CD4-positive, alpha-beta T cell treated with Interleukin-6 at 100 ng/mL for 8 hours (primary cell): Measurements from ENCODE around the gene P3H4.
"Not testable (repeated sequence)": the region's sequence is repeated elsewhere in the genome, so short reads cannot be mapped to it uniquely, and the experiment has no call there.

Experiments
- DNase-seq: peaks from one replicate; pipeline ENCODE4 v3.0.0-alpha.2; 2020; ENCODE audit warnings: mixed read lengths, low spot score

The P3H4 gene, protein sequence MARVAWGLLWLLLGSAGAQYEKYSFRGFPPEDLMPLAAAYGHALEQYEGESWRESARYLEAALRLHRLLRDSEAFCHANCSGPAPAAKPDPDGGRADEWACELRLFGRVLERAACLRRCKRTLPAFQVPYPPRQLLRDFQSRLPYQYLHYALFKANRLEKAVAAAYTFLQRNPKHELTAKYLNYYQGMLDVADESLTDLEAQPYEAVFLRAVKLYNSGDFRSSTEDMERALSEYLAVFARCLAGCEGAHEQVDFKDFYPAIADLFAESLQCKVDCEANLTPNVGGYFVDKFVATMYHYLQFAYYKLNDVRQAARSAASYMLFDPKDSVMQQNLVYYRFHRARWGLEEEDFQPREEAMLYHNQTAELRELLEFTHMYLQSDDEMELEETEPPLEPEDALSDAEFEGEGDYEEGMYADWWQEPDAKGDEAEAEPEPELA

DNA sequence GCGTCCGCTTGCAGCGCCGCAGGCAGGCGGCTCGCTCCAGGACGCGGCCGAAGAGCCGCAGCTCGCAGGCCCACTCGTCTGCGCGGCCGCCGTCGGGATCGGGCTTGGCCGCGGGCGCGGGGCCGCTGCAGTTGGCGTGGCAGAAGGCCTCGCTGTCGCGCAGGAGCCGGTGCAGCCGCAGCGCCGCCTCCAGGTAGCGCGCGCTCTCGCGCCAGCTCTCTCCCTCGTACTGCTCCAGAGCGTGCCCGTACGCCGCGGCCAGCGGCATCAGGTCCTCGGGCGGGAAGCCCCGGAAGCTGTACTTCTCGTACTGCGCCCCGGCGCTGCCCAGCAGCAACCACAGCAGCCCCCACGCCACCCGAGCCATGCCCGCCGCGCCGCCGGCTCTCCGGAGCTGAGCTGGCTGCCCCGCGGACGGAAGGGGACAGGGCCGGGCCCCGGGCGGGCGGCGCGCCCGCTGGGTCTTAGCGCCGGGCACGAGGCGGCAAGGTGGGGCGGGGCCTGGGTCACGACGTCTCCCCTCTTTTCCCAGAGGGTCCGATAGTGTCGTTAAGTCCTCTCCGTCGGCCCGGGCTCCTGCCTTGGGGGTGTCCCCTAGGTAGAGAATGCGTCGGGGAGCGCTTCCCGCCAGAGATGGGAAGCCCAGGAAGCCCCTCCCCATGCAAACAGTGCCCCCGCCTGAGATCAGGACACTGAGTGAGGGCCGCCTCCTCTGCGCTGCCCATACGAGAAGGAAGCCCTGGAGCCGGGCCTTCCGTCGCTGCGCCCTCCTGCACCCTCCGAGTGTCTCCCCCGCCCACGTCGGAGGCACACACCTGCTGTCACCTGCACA is at the start of gene P3H4:
Gene P3H4 (minus strand): TSS at position 401 of the 832 bp plus-strand sequence. CDS start 34 bp downstream, at position 367.
- DNase-seq, result peak; percentile 70

DNA sequence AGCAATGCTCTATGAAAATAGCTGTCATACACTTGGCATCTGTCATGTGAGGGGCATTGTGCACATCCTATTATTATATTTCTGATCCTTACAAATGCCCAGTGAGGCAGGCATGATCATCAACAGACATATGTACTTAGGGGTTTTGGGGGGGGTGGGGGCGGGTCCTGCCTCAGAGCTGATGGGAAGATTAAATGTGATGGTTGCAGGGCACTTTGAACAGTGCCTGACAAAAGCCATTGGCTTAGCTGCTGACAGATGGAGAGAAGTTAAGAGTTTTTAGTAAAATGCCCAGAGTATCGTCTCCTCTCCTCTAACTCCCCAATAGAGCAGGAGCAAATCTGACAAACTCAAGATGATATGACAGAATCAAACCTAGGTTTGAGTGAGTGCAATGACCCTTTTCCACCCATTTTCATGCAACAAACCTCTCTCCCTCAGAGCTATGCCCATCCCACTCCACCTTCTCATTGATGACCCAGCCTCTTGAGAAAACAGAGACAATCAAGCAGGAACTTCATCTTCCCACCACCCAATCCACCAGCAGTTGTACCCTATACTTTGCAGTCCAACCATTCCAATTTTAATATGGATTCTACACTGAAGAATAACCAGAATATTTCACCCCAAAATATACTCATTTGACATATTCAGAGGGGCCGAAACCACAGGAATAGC is 48.6 kb upstream of the P3H4 start:
- no peak for DNase-seq

DNA sequence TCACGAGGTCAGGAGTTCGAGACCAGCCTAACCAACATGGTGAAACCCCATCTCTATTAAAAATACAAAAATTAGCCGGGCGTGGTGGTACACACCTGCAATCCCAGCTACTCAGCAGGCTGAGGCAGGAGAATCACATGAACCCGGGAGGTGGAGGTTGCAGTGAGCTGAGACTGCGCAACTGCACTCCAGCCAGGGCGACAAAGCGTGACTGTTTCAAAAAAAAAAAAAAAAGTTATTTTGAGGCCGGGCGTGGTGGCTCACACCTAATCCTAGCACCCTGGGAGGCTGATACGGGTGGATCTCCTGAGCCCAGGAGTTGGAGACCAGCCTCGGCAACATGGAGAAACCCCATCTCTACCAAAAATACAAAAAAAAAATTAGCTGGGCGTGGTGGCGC is 39.6 kb upstream of the P3H4 start:
- DNase-seq, result not testable (repeated sequence)

DNA sequence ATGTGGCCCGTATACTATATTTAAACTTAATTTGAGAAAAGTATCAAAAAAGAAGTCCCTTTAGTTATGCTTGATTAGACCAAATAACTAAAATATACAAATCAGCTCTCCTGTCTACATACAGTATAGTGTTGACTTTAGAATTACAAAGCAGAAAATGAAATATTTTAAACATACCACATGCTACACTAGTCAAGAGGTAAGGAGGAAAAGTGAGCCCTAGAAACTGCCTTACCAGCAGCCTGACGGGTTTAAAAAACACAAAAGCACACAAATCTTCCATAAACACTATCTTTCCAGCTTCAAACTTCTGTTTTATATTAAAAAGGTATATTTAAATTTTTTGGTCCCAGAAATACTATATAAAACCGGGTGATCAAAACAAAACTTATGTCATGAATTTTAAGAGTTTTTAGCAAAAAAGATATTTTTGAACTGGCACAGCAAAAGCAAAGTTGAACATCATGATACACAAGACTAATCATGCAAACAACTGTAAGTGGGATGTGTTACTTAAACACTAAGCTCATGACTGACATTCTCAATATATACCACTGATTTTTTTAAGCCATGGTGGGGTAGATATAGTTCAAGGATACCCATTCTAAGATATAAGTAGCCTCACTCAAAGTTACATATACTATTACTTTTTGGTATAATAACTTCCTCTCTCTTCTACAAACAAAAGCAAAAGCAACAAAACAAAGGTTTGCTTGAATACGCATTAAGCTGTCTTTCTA is 37.7 kb upstream of the P3H4 start:
- no peak for DNase-seq

DNA sequence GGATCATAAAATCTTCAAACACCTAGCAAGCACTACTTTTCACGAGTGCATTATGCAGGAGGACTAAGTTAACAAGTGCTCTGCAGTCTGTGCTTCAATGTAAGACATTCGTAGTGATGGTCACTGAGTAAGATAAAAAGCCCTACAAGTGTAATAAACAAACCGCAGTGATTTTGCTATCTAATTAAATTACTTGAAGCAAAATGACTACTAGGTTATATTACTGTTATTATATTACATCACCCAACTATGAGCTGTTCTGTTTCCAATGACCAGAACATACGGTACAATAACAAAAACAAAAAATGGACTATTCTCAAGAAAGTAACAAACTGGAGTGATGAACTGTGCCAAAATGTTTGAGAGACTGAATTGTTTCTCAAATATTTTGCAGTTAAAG is 37.0 kb upstream of the P3H4 start:
- no peak for DNase-seq

DNA sequence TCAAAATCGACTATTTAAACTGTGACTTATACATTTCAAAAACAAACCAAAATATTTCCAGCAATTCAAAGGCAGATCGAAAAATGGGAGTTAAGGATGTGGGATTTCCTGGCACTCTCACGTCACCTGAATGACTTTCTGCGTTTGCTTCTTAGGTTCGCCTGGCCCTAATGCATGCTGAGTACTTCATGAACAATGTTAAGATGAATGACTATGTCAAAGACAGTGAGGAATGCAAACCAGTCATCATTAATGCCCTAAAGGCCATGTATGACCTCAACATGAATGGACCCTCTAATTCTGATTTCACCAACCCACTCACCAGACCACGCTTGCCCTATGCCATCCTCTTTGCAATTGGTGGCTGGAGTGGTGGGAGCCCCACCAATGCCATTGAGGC is 33.2 kb upstream of the P3H4 start:
- DNase-seq, result no peak

DNA sequence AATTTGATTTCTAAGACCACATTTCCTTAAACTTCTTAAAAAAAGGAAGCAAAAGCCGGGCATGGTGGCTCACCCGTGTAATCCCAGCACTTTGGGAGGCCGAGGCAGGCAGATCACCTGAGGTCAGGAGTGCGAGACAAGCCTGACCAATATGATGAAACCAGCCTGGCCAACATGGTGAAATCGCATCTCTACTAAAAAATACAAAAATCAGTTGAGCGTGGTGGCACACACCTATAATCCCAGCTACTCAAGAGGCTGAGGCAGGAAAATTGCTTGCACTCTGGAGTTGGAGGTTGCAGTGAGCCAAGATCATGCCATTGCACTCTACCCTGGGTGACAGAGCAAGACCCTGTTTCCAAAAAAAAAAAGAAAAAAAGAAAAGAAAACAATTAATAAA is 29.0 kb upstream of the P3H4 start:
- not testable (repeated sequence) for DNase-seq

DNA sequence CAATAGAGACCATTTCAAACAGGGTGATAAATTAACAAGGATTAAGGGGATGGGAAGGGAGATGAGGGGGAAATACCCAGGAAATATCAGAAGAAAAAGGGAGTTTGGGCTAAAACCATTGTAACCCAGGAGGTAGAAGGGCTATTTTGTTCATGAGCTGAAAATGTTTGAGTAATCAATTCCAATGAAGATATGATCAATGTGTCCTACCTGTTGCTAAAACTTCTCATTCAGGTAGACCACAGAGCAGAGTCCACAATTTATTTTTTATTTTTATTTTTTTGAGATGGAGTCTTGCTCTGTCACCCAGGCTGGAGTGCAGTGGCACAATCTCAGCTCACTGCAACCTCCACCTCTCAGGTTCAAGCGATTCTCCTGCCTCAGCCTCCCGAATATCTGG is 27.7 kb upstream of the P3H4 start:
- DNase-seq, result not testable (repeated sequence)

DNA sequence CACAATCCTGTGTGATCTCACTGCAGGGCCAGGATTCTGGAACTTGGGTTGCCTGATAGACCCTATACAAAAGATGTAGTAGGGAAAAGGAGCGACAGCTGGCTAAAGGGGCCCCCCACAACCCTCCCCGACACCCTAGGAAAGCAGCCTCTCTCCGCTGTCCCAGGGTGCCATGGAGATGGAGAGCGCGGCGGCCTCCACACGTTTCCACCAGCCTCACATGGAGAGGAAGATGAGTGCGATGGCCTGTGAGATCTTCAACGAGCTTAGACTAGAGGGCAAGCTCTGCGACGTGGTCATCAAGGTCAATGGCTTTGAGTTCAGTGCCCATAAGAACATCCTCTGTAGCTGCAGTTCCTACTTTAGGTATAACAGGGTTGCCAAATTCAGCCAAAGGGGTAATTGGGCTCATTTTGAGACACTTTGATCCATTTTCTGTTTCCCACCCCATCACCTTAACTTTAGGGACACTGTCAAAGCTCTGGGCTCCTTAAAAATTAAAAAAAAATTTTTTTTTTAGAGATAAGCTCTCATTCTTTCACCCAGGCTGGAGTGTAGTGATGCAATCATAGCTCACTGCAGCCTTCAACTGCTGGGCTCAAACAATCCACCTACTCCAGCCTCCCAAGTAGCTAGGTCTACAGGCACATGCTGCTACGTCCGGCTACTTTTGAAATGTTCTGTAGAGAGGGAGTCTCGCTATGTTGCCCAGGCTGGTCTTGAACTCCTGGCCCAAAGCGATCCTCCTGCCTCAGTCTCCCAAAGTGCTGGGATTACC is 26.2 kb upstream of the P3H4 start, which contains the start of gene KLHL10:
Gene KLHL10 (plus strand): TSS at position 65 of the 778 bp plus-strand sequence. CDS start 108 bp downstream, at position 173.
- DNase-seq, result no peak

DNA sequence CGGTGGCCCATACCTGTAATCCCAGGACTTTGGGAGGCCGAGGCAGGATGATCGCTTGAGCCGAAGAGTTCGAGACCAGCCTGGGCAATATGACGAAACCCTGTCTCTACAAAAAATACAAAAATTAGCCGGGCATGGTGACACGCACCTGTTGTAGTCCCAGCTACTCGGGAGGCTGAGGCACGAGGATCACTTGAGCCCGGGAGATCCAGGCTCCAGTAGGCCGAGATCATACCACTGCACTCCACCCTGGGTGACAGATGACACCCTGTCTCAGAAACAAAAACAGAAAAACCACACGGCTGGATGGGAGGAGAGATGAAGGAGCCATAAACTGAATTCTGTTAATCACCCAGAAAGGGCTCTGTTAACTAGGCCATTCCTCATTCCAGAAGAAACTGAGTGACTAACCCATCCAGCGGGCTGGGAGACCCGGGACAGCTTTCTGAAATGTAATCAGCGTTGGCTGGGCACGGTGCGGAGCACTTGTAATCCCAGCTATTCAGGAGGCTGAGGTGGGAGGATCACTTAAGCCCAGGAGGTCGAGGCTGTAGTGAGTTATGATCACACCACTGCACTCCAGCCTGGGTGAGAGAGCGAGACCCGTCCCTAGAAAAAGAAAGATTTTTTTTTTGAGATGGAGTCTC is 24.9 kb upstream of the P3H4 start:
- no peak for DNase-seq

DNA sequence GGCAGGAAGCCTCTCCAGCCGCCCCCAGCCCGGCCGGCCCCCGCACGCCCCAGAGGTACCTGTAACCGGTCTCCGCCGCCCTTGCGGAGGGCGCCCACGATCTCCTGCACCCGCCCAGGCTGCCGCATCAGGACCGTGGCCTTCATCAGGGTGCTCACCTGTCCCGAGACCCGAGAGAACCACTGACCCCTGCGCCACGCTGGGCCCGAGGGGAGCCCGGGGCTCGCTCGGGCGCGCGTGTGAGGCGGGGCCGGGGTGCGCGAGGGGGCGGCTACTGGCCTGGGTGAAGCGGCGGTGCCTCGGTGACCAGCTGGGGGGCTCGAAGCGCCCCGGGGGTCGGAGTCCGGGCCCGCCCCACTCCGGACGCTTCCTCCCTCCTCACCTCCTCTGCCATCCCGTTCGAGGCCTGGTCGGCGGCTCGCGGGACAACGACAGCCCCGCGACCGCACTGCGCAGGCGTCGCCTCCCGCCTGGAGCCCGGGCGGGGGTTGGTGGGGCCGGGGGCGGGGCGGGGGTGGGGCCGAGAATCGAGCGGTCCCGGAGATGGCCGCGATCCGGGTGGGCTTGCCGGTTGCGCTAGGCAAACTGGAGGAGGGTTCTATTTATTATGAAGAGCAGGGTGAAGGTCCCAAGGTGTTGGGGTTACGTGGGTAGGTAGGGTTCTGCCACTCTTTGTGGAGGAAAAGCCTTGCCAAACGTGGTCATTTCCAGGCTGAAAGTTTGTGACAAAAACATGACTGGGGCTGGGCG is 24.2 kb upstream of the P3H4 start, which contains the start of gene NT5C3B:
Gene NT5C3B (minus strand): TSS at position 433 of the 750 bp plus-strand sequence. CDS start 39 bp downstream, at position 394.
- DNase-seq, result peak; percentile 60

DNA sequence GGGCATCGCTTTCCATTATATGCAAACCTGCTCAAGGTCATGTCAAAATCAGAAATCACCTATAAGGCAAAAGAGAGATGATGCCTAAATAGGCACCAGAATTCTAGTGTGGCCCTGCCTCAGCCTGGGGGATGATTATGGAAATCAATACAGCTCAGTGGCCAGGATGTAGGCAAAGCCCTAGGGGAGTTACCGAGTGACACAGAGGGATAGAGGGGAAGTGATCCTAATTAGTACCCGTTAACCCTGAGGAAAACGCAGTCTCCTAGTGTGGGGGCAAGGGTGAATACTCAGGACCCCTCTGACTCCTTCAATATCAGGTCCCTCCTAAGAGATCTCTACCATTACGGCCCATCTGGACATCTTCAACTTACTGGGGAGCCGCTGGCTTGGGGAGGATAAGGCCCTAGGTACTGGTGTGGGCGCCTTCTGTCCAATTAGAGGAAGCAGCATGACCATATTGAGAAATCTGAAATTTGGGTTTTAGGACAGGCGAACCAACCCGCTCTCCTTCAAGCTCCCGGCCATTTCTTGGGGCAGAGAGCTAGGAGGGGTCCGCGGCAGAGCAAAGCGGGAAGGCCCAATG is 23.6 kb upstream of the P3H4 start:
- DNase-seq, result no peak

DNA sequence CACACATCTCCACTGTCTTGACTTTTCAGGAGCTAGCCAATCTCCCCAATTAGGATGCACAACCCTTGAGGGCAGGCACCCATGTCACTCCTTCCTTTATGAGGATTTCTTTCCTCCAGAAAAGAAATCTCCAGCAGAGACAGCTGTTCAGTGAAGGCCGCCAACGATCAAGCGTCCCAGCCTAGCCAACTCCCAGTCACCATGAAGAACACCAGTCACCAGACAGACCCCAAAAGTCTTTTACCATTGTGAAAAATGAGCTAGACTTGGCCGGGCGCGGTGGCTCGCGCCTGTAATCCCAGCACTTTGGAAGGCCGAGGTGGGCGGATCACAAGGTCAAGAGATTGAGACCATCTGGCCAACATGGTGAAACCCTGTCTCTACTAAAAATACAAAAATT is 18.2 kb upstream of the P3H4 start:
- not testable (repeated sequence) for DNase-seq

DNA sequence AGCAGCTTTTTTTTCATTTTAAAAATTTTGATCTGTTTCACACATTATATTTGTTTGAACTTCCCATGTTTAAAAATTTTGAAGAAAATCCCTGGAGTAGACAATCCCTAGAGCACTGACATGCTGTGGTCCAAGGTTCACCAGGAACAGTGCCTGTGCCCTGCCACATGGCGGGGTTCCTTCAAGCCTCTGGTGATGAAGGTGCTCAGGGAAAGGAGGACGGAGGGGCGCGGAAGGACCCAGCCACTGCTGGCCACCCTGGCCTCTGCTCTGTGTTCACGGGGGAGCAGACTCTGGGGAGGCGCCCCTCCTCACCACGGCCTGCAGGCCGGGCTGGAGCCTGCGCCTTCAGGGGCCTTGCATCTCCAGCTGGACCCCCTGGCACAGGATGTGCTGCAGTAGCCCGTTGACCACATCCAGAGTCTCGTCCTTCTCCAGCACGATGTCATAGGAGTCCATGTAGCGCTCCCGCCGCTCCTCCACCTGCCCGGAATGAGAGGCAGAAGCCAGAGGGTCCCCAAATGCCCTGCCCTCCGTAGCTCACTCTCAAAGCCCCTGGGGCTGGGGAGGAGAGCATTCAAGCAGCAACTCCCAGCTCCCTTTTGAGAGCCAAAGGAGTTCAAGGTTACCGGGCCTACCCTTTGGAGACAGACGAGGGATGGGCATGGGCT is 13.6 kb upstream of the P3H4 start:
- no peak for DNase-seq

DNA sequence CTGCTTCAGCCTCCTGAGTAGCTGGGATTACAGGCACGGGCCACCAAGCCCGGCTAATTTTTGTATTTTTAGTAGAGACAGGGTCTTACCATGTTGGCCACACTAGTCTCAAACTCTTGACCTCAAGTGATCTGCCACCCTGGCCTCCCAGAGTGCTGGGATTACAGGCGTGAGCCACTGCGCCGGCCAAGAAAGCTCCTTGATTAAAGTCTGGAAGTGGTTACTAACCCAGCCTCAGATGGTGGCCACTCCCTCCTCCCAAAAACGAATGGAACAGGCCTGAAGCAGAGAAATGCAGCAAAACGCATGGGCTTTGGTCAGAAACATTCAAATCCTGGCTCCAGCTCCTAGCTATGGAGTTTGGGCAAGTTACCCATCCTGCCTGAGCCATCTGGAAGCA is 12.3 kb upstream of the P3H4 start:
- DNase-seq, result no peak

DNA sequence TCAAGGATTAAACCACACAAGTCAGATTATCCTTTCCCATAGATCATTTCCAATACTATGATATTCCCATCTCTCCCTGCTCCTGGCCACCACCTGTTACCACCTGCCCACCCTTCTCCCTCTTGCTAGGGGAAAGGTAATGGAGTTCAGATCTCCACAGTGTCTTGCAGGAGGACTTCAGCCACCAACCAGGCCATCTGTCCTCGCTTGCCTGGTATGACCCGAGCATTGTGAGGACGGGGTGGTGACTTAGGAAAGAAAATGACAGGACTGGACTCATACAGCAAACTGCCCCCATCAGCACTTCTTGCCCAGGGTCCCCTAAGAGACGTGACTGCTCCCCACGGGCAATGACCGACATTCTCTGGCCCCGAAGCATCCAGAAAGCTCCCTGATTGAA is 11.8 kb upstream of the P3H4 start:
- no peak for DNase-seq

DNA sequence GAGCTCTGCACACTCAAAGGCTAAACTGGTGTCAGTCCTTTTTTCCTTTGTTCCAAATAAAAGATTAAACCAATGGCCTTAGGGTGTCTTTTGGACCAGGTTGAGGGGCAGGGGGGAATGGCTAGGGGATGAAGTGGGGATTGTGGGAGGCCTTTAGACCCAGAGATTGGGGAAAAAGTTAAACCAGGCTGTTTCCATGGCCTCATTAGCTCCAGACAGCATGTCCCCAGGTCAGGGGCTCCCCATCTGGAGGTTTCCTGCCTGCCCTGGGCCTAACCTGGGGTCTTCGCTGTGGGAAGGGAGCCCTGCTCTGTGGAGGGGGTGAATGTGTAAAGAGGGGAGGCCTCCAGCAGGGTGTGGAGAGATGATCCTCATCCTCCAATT is 11.4 kb upstream of the P3H4 start:
- no peak for DNase-seq
